ENCODE data around the gene AVL9.
"Not testable (repeated sequence)": the region's sequence is repeated elsewhere in the genome, so short reads cannot be mapped to it uniquely, and the experiment has no call there.

AVL9 gene

GRCh38 chr7:32592701-32593100 lies 97.4 kb downstream of the AVL9 start:
- no peak for DNase-seq

GRCh38 chr7:32594965-32595490 lies 99.7 kb downstream of the AVL9 start:
- DNase-seq: no peak

- not testable (repeated sequence) for DNase-seq
Observed at GRCh38 chr7:32601196-32601595, 105.9 kb downstream of the AVL9 start.

- no peak for DNase-seq
Observed at GRCh38 chr7:32602470-32602869, 107.2 kb downstream of the AVL9 start.

GRCh38 chr7:32603492-32603891 lies 108.2 kb downstream of the AVL9 start:
- not testable (repeated sequence) for DNase-seq

GRCh38 chr7:32604047-32604446 lies 108.8 kb downstream of the AVL9 start:
- not testable (repeated sequence) for DNase-seq

- DNase-seq: no peak
Observed at GRCh38 chr7:32605032-32605431, 109.7 kb downstream of the AVL9 start.

- no peak for DNase-seq
Observed at GRCh38 chr7:32609463-32609862, 114.2 kb downstream of the AVL9 start.

GRCh38 chr7:32611201-32612099 lies 116.2 kb downstream of the AVL9 start:
- DNase-seq: no peak

- no peak for DNase-seq
Observed at GRCh38 chr7:32616625-32617024, 121.3 kb downstream of the AVL9 start.

GRCh38 chr7:32618470-32618869 lies 123.2 kb downstream of the AVL9 start:
- no peak for DNase-seq

- DNase-seq: no peak
Observed at GRCh38 chr7:32618987-32619386, 123.7 kb downstream of the AVL9 start.

- not testable (repeated sequence) for DNase-seq
Observed at GRCh38 chr7:32619416-32619815, 124.1 kb downstream of the AVL9 start.

GRCh38 chr7:32631021-32631420 lies 135.7 kb downstream of the AVL9 start:
- no peak for DNase-seq

GRCh38 chr7:32631590-32632497 lies 136.6 kb downstream of the AVL9 start:
- not testable (repeated sequence) for DNase-seq

- DNase-seq: not testable (repeated sequence)
Observed at GRCh38 chr7:32633446-32633845, 138.2 kb downstream of the AVL9 start.

GRCh38 chr7:32634798-32635393 lies 139.6 kb downstream of the AVL9 start:
- DNase-seq: not testable (repeated sequence)

- not testable (repeated sequence) for DNase-seq
Observed at GRCh38 chr7:32636725-32637462, 141.6 kb downstream of the AVL9 start.

GRCh38 chr7:32637611-32638010 lies 142.3 kb downstream of the AVL9 start:
- DNase-seq: not testable (repeated sequence)
